ENCODE measurements around the gene PSG11.
"Not testable (repeated sequence)": the region's sequence is repeated elsewhere in the genome, so short reads cannot be mapped to it uniquely, and the experiment has no call there.

Gene PSG11

DNA sequence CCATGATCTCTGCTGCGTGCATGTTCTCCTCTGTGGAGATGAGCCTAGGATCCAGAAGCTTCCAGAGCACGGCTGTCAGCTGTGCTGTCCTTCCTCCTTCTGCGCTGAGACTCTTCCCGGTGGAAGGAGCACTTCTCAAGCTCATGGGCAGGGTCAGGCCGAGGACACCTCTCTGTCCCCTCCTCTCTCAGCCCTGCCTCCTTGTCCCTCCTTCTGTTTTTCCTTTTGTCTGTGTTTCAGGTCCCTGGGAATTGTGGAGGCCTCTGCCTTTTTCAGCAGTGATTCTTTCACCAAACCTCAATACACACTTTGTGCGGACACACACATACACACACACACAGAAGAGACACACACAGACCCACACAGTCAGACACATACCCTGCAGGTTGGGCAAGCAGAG is at the start of gene PSG11:
Gene PSG11 (minus strand): TSS at position 101 of the 400 bp plus-strand sequence. CDS start 97 bp downstream, at position 4.
- not testable (repeated sequence) for DNase-seq

DNA sequence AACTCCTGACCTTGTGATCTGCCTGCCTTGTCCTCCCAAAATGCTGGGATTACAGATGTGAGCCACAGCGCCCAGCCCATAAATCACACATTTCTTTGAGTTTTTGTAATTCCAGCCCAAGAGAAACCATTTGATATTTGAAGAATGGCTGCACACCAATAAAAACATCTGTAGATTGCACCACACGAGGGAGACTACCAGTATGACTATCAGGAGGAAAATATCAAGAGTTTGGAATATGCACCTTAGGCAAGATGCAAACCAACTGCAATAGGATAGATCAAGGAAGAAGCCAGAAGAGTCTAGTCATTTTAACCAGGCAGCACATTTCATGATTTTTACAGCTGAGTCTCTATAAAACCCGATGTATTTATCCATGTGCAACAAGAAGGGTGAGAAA is 36.1 kb upstream of the PSG11 start:
- not testable (repeated sequence) for DNase-seq

DNA sequence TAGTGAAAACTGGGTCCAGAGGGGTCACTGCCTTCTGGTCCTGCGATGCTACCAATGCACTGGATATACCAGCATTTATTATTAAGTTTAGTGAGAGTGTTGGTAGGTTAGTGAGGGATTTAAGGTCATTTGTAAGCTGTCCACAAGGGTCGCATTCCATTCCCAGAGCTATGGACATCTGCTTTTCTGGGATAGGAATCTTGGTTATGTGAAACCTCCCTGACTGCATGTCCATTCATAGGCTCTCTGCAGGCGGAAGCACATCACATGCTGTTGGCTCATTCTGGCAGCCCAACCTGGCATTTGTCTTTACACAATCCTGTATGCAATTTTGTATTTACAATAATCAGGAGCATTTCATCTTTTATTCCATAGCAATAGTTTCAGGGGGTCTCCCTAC is 35.1 kb upstream of the PSG11 start:
- not testable (repeated sequence) for DNase-seq

DNA sequence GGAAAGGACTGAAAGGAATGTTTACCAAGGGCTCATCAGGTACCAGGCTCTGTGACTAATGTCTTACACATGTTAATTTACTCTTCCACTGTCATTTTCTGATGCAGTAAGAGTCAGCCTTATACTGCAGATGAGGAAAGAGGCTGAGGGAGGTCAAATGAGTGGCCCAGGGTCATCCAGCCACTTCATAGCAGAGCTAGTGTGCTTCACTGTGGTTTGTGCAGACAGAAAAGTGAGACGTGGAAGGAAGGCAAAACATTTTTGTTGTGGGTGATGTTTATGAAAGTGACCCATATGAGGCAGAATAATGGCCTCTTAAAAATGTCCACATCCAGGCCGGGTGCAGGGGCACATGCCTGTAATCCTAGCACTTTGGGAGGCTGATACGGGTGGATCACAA is 34.0 kb upstream of the PSG11 start:
- not testable (repeated sequence) for DNase-seq

DNA sequence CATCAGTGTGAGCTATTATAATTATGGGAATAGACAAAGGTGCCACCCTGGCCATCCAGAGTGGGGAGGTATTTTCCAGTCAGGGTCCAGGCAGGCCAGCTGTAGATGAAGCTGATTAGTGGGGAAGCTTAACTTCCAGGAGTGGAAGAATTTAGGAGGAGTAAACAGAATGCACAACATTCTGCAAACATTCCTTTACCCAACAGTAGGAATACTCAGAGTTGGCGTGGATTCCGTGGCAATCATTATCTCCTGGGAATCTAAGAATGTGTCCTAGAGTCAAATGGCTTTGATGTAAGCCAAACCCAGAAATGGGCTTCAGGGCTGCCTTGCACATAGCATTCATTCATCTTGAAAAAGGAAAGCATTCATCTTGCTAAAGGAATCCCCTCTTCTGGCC is 33.2 kb upstream of the PSG11 start:
- DNase-seq, result not testable (repeated sequence)

DNA sequence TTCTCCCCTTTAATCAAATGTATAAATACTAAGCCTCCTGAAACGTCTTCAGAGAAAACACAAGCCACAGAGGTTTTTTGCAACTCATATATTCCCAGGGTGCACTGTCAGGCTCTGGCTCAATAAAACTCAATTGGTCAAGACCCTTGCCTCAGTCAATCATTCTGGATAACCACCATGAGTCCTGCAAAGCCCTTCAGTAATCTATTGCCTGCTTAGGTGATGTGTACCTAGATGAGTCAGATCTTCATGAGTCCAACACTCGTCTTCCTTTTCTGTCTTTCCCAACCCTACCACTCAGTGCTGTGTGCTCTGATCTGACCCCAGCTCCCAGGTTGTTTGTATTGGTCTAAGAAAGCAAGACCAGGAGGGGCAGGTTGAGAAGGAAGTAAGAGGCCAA is 32.2 kb upstream of the PSG11 start:
- DNase-seq, result not testable (repeated sequence)

DNA sequence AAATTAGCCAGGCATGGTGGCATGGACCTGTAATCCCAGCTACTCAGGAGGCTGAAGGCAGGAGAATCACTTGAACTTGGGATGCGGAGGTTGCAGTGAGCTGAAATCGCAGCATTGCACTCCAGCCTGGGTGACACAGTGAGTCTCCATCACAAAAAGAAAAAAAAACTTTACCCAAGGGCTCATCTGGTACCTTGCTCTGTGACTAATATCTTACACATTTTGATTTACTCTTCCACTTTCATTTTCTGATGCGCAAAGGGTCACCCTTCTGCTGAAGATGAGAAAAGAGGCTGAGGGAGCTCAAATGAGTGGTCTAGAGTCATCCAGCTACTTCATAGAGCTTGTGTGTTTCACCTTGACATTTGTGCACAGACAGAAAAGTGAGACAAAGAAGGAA is 21.7 kb upstream of the PSG11 start:
- not testable (repeated sequence) for DNase-seq

DNA sequence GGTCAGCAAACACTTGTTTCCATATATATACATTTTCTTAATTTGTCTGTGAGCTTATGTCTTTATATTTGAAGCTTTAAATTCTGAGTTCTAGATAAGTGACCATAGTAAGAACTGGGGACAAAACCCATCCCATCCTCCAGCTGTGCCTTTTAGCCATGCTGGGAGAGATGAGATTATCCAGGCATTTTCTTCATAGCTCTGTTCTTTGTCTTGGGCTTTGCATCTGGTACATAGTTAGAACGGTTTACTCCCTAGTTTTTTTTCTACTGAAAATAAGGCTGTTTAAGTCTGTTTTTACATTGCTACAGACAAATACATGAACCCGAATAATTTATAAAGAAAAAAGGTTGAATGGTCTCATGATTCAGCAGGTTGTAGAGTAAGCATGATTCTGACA is 20.3 kb upstream of the PSG11 start:
- not testable (repeated sequence) for DNase-seq

DNA sequence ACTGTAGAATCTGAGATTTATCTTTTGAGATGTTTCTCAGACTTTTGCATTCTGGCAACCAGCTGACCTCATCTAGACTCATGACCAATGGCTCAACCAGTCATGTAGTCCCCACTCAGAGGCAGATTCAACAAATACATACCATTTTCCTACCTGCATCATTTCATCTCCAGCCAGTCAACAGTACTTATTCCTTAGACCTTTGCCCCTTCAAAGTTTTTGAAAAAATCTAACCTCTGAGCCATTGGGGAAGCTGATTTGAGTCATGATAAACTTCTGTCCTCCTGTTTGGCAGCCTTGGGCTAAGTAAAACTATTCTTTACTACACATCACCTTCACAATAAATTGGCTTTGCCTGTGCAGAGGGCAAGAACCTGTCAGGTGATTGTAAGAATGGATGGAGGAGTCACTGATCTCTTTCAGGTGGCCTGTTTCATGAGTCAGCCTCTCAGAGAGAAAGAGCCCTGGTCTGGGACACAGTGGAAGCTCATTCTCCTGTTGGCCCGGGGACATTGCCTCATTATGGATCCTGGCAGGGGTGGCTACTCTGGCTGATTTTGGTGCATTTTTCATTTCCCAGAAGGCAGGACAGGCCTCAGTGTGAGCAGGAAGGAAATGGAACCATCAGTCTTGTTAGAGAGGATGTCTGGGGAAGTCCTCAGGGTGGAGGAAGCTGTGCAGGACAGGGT is 17.4 kb upstream of the PSG11 start:
- not testable (repeated sequence) for DNase-seq

DNA sequence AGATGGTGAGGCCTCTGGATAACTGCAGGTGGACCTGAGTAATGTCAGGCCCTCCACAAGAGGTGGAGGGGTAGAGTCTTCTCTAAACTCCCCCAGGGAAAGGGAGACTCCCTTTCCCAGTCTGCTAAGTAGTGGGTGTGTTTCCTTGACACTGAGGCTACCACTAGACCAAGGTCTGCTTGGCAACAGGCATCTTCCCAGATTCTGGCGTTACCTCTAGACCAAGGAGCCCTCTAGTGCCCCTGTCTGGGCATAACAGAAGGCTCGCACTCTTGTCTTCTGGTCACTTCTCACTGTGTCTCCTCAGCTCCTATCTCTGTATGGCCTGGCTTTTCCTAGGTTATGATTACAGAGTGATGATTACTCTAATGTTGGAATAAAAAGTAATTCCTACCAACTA is 5.4 kb upstream of the PSG11 start:
- not testable (repeated sequence) for DNase-seq

DNA sequence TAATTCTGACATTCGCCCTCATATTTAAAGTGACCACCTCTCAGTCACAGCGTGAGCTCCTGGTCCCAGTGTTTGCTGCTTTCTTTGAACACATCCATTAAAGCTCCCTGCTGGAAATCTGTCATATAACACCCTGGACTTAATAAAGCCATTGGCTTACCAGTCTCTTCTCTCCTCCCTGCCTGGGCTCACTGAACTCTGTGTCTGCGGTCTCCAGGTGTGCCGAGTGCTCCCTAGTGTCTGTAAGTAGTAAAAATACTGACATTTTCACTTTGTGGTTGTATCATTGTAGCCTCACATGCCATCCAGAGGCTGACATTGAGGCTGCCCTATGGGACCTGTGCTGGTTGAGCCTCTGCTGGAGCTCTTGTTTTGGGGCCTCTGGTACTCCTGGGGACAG is 2.6 kb upstream of the PSG11 start:
- DNase-seq, result no peak

DNA sequence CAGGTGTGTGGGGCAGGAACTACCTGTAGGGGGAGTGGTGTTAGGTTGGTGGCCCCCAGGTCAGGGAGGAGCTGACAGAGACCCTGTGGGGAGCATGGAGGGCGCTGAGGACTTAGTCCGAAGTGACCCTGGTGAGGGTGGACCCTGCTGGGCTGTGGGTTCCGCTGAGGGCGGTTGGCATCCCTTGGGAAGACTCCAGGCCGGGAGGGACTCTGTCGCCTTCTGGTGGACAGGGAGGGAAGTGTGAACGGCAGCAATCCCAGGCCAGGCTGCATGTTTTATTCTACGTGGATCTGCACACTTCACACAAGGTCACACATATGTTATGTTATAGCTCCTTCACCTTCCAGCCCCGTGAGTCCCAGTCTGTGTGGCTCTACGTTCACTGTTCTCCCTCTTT is 1.7 kb upstream of the PSG11 start:
- DNase-seq, result not testable (repeated sequence)

DNA sequence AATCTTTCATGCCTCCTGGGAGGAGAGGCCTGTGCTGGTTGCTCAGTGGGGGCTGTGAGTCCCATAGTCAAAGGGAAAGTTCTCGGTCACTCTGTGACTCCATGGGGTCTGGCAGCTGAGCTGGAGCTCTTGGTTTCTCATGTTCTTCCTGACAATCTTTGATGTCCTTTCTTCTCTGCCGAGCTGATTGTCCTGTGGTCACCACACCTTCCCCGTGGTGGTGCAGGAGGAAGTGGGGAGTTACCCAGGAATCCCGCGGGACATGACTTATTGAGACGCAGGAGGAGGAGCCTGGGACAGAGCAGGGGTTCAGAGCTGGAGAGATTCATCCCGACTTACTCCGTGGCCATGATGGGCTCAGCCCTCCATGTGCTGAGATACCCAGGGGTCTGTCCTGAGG is 792 bp upstream of the PSG11 start:
- DNase-seq, result not testable (repeated sequence)

DNA sequence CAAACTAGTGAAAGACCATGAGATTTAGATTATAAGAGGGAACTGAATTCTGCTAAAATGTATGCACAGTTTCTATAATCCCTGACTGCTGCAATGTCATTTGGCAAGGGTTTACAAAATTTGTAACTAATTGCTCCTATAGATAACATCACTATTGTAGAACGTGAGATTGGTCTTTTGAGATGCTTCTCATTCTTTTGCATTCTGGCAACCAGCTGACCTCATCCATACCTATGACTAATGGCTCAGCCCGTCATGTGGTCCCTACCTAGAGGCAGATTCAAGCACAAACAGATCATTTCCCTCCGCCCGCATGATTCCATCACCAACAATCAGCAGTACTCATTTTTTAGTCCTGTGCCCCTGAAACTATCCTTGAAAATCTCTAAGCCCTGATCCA is 4.2 kb downstream of the PSG11 start:
- not testable (repeated sequence) for DNase-seq

DNA sequence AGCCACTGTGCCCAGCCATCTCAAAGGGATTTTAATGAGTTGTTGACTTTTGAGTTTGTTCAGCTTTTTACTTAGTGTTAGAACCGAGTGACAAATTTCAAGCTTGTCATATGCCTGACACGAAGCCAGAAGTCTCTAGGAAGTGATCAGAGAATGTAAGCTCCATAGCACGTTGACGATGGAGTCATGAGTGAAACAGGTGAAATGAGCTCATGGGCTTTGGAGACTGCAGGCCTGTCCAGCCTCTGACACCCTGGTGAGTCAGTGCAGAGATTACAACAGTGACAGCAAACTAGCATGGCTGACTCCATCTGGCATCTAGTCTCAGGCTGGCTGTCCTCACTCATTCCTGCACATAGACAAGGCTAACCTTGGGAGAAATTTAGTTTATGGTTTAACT is 4.6 kb downstream of the PSG11 start:
- DNase-seq, result not testable (repeated sequence)

DNA sequence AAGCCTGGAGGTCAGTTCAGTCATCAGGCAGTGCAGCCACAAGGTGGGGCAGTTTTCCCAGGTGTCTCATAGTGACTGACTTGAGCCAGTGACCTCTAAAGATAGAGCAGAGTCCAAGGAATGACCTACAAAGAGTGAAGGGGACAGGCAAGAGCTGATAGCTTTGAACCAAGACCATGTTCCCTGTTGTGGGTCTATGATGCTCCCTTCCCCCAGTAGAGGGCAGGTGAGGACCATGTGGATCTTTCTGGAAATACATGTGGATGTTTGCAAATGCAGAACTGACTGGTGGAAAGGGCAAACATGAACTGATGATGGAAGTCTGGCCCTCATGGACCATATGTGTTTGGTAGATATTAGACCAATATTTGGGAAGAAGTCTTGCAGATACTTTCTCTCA is 6.7 kb downstream of the PSG11 start:
- not testable (repeated sequence) for DNase-seq

DNA sequence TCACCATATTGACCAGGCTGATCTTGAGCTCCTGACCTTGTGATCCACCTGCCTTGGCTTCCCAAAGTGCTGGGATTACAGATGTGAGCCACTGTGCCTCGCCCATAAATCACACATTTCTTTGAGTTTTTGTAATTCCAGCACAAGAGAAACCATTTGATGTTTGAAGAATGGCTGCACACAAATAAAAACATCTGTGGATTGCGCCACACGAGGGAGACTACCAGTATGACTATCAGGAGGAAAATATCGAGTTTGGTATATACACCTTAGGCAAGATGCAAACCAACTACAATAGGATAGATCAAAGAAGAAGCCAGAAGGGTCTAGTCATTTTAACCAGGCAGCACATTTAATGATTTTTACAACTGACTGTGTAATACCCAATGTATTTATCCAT is 20.4 kb downstream of the PSG11 start:
- not testable (repeated sequence) for DNase-seq

DNA sequence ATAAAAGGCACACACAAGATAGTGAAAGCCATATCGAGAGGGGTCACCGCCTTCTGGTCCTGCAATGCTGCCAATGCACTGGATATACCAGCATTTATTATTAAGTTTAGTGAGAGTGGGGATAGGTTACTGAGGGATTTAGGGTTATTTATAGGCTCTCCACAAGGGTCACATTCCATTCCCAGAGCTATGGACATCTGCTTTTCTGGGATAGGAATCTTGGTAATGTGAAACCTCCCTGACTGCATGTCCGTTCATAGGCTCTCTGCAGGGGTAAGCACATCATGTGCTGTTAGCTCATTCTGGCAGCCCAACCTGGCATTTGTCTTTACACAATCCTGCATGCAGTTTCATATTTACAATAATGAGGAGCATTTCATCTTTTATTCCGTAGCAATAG is 21.4 kb downstream of the PSG11 start:
- DNase-seq, result not testable (repeated sequence)

DNA sequence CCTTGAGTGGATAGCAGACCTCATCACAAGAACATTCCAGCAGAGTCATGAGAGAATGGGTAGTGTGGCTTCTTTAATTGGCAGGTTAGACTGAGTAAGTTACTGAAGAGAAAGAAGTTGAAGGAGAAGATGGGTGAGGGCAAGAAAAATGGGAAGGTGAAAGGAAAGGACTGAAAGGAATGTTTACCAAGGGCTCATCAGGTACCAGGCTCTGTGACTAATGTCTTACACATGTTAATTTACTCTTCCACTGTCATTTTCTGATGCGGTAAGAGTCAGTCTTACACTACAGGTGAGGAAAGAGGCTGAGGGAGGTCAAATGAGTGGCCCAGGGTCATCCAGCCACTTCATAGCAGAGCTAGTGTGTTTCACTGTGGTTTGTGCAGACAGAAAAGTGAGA is 22.6 kb downstream of the PSG11 start:
- not testable (repeated sequence) for DNase-seq

DNA sequence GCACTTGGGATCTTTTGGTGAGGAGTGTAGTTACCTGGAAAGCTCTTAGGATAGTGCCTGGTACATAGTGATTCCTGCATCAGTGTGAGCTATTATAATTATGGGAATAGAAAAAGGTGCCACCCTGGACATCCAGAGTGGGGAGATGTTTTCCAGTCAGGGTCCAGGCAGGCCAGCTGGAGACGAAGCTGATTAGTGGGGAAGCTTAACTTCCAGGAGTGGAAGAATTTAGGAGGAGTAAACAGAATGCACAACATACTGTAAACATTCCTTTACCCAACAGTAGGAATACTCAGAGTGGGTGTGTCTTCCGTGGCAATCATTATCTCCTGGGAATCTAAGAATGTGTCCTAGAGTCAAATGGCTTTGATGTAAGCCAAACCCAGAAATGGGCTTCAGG is 23.3 kb downstream of the PSG11 start:
- DNase-seq, result not testable (repeated sequence)

DNA sequence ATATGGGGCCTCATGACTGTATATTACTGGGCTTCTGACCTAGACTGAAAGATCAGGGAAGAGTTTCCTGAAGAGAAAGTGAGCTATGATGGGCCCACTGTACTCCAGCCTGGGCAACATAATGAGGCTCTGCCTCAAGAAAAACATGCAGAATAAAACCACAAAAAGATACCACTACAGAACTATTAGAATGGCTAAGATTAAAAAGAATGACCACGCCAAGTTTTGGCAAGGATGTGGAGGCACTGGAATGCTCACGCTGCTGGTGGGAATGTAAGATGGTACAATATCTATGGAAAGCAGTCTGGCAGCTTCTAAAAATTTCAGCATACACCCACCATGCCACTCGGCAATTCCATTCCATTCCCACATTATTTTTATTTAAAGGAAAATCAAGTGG is 30.1 kb downstream of the PSG11 start:
- DNase-seq, result not testable (repeated sequence)

DNA sequence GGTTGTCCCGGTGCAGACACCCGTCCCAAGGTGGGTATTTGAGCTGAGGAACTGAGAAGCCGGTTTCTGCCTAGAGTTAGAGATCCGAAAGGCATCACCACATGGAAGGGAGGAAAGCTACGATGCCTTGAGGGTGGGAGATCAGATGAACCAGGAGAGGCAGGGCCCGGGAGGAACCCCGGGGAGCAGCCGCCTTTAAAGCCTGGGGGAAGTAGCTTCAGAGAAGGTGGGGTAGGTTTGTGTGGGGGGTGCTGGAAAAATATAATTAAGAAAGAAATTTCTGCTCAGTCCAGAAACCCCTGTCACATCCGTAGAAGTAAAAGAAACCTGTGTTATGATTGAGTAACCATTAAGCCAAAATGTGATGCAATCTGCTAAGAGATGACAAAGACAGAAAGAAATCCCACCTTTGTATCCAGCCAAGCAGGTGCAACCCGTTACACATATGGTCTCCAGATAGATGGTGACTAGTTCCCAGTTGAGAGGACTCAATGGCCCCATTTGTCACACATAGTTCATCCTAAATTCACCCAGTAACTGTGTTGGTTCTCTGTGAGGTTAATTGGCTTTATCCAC is 34.2 kb downstream of the PSG11 start:
- DNase-seq, result not testable (repeated sequence)

DNA sequence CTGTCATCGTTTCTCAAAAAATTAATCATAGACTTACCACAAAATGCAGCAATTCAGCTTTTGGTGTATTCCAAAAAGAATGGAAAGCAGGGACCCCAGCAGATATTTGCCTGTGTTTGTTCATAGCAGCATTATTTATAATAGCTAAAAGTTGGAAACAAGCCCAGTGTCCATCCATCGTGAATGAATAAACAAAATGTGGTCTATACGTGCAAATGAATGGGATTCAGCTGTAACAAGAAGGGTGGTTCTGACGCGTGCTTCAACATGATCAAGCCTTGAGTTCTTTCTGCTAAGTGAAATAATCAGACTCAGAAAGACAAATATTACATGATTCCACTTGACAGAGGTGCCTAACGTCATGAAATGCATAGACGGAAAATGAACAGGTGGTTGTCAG is 36.4 kb downstream of the PSG11 start:
- DNase-seq, result no peak

DNA sequence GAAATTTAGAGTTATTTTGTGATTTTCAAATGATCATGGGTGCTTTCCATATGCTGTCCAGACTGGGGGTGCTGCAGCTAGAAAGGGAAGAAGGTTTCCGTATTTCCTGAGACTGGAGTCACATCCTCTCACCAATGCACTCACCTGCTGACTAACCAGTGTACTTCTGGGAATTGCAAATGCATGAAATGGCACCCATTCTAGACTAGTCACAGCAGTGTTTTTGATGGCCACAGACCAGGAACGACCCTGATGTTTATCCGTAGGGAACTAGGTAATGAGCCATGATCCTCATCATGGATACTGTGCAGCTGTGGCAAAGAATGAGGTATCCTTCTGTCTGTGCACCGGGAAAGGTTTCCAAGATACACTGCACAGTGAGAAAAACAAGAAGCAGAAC is 37.1 kb downstream of the PSG11 start:
- not testable (repeated sequence) for DNase-seq

DNA sequence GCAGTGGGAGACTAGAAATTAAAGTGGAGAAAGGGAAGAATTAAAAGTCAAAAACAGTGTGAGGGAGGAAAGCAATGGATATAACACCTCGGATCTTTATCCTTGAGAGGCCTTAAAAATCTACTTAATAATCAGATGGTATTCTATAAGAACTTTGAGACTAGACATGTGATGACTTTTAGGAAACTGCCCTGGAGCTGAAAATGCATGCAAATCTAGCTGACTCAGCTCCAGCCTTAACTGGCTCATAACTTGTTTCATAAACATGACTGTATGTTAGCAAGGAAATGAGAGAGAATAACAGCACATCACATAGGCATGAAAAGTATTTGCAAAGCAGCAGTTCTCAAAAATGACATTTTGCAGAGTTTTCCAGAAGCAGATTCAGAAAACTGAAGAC is 38.1 kb downstream of the PSG11 start:
- not testable (repeated sequence) for DNase-seq

Measured in retina (tissue), 1 donor.